GM23338 (cell line): ENCODE measurements around the gene LRP11.

Source experiments
- CTCF ChIP-seq, 2 experiments: fragments of 200-600 bp in 1 of 2; sonication (generic) in 1 of 2; conservative IDR thresholded peaks; 2 replicates each; pipeline versions ENCODE4 v1.5.1 to v1.6.1; 2016 to 2017; ENCODE audit warnings: antibody characterized with exemption in 2 of 2, low read depth in 2 of 2, mild to moderate bottlenecking in 2 of 2, moderate library complexity in 1 of 2
- EZH2phosphoT487 ChIP-seq: fragments of 200-600 bp; sonication (generic); IDR thresholded peaks from one replicate; pipeline ENCODE4 v1.8.1; 2018; ENCODE audit warnings: antibody characterized with exemption; ENCODE audit not compliant: unreplicated experiment
- JUNB ChIP-seq: IDR thresholded peaks from one replicate; pipeline ENCODE4 v1.6.1; 2016; ENCODE audit warnings: antibody characterized with exemption; ENCODE audit not compliant: unreplicated experiment
- POLR2AphosphoS5 ChIP-seq: IDR thresholded peaks from 2 replicates; pipeline ENCODE4 v1.6.1; 2016; ENCODE audit warnings: antibody characterized with exemption, low read depth
- TF ChIP-seq, protein P1 (sequence below): IDR thresholded peaks from one replicate; pipeline ENCODE4 v1.6.1; 2018; ENCODE audit warnings: antibody characterized with exemption; ENCODE audit not compliant: unreplicated experiment

GRCh38 chr6:149809798-149810197, 54.4 kb downstream of the LRP11 start:
- TF ChIP-seq CTCF (conservative IDR thresholded peaks at IDR 0.05; ENCODE audit: low read depth in 2 of 2) (no peak), JUNB (no peak), POLR2AphosphoS5 (no peak), EZH2phosphoT487 (no peak)
- TF ChIP-seq, protein P1, sequence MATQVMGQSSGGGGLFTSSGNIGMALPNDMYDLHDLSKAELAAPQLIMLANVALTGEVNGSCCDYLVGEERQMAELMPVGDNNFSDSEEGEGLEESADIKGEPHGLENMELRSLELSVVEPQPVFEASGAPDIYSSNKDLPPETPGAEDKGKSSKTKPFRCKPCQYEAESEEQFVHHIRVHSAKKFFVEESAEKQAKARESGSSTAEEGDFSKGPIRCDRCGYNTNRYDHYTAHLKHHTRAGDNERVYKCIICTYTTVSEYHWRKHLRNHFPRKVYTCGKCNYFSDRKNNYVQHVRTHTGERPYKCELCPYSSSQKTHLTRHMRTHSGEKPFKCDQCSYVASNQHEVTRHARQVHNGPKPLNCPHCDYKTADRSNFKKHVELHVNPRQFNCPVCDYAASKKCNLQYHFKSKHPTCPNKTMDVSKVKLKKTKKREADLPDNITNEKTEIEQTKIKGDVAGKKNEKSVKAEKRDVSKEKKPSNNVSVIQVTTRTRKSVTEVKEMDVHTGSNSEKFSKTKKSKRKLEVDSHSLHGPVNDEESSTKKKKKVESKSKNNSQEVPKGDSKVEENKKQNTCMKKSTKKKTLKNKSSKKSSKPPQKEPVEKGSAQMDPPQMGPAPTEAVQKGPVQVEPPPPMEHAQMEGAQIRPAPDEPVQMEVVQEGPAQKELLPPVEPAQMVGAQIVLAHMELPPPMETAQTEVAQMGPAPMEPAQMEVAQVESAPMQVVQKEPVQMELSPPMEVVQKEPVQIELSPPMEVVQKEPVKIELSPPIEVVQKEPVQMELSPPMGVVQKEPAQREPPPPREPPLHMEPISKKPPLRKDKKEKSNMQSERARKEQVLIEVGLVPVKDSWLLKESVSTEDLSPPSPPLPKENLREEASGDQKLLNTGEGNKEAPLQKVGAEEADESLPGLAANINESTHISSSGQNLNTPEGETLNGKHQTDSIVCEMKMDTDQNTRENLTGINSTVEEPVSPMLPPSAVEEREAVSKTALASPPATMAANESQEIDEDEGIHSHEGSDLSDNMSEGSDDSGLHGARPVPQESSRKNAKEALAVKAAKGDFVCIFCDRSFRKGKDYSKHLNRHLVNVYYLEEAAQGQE = no peak
